D721Med (cell line): ENCODE measurements around the gene KRT37.
"Not testable (repeated sequence)": the region's sequence is repeated elsewhere in the genome, so short reads cannot be mapped to it uniquely, and the experiment has no call there.

Experiments used
- DNase-seq: peaks from one replicate; pipeline ENCODE4 v3.0.0; 2011; ENCODE audit warnings: low spot score; ENCODE audit not compliant: insufficient read length
- FAIRE-seq: peaks from 2 replicates; lab custom pipeline; 2011; peaks lifted over from hg19 to GRCh38; lab: Jason Lieb, UNC
- CTCF ChIP-seq: IDR thresholded peaks from 2 replicates; pipeline ENCODE4 v1.5.1; 2012; ENCODE audit warnings: mild to moderate bottlenecking, control low read depth; ENCODE audit not compliant: insufficient read depth; ENCODE audit errors: missing control alignments

KRT37 gene

DNA sequence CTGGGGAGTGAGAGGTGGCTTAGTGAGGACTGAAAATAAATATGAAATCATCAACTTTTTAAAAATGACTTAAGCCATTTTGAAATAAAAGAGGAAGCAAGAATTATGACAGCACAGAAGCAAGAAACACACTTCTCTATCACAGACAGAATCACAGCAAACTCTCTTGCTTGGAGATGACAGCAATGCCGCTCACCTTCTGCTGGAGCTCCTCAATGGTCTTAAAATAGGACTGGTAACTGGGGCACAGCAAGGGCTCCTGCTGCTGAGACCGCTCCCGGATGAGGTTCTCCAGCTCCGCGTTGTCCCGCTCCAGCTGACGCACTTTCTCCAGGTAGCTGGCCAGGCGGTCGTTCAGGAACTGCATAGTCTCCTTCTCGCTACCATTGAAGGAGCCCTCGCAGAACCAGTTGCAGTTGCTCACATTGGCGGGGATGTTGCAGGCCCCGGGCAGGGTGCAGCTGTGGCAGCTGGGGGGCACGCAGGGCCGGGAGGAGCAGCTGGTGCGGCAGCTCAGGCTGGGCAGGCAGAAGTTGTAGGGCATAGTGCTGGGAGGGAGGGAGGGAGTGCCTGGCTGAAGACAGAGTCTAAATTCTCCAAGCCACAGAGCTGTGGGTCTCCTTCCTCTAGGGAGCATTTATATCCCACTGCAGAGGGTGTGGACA is 27.3 kb downstream of the KRT37 start, which contains the start of gene KRT31:
KRT31 (minus strand) TSS at position 613 of the 665 bp plus-strand sequence; CDS start at position 544, 69 bp downstream.
- DNase-seq = no peak
- no peak for FAIRE-seq

DNA sequence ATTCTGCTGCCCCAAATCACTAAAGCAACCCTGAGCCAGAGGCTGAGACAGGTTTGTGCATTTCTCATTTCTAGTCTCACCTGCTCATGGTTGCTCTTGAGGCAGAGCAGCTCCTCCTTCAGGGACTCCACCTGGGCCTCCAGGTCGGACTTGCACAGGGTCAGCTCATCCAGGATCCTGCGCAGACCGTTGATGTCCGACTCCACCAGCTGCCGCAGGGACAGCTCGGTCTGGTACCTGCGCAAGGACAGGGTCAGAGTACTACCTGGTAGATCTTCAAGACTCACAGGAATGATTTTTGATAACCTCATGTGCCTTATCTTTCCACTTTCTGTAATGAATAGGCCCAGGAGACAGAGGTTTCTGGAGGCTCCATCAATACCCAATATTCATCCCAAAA is 28.0 kb downstream of the KRT37 start:
- no peak for FAIRE-seq
- DNase-seq = no peak
- TF ChIP-seq CTCF = no peak

More for the DNA sequence above, 27.3 kb downstream of the KRT37 start, which contains the start of gene KRT31:
- no peak for TF ChIP-seq CTCF

DNA sequence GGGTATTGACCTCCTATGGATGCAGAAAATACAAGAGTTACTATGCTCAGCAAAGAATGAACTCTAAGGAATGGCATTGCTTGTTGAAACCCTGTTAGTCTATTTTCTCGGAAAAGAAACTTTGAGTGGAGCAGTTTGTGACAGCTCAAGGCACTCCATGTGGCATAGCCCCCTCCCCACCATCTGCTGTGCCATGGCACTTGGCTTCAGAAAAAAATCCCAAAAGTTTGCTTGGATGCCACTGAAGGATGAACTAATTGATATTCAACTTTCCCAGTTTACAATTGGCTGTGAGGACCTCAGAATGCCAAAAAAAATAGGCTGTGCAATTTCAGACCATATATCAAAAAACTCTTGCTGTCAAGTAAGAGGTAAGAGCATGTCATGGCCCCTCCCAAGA is 28.8 kb downstream of the KRT37 start:
- FAIRE-seq = no peak
- no peak for DNase-seq
- TF ChIP-seq CTCF = no peak

DNA sequence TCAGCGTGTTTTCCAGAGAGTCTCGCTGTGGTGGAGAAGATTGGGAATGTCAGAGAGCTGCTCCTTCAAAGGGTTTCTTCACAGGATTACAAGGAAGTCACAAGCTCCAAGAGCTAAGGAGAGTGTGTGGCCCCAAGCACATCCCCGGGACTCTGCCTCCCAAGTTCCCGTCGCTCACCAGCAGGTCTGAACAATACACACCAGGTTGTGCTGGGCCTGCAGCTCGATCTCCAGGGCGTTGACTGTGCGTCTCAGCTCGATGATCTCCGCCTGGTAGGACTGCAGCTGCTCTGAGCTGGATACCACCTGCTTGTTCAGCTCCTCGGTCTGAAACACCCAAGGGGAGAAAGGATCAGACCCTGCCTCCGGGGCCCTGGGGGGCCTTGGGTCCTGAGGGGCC is 29.3 kb downstream of the KRT37 start:
- FAIRE-seq, DNase-seq: not testable (repeated sequence)

DNA sequence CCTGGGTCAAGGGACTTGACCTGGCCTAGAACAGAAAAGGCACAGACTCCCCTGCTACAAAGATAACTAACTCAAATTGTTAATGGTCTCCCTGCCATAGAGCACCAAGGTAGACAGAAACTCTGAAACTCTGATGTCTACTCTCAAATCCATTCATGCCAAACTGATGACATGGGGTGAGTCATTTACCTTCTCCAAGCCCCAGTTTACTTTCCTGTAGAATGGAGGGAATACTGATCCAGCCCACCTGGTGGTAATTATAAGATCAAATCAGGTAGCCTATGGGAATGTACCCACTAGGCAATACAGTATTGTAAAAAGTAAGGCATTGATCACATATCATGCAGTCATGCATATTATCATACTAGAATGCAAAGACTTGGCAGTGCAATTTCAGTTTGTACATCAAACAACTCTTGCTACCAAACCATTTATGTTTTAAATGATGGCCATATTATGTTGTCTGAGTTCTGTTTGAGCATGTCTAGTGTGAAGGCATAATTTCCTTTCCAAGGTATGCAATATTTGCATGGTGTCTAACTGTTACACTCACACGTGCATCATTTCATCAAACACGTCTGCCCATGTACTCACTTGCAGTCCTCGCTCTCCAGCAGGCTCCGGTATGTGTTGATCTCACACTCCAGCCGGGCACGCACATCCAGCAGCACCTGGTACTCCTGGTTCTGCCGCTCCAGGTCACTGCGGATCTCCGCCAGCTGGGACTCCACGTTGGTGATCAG is 30.0 kb downstream of the KRT37 start:
- no peak for TF ChIP-seq CTCF
- FAIRE-seq (no peak), DNase-seq (no peak)

DNA sequence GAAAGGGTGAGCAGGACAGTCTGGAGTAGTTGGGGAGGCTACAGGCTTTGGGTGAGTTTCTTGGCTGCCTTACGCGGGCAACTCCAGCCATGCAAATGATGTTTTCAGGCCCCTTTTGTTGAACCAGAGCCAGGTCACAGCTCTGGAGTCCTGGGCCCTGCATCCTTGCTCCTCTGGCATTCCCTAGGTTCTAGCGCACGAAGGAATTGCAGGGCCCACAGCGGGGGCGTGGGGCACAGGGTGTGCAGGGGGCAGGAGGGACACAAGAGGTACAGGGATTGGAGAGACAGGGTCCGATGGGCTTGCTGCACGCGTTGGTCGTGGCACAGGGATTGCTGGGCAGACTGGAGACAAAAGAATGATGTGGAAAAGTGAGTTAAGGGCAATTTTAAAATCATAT is 30.6 kb downstream of the KRT37 start:
- no peak for FAIRE-seq
- TF ChIP-seq CTCF = no peak
- no peak for DNase-seq

GRCh38 chr17:41393294-41393693 is 31.1 kb downstream of the KRT37 start:
- FAIRE-seq (no peak), DNase-seq (no peak)
- TF ChIP-seq CTCF = no peak
